ENCODE data around the gene GFOD1.
"Not testable (repeated sequence)": the region's sequence is repeated elsewhere in the genome, so short reads cannot be mapped to it uniquely, and the experiment has no call there.

GFOD1 gene

DNA sequence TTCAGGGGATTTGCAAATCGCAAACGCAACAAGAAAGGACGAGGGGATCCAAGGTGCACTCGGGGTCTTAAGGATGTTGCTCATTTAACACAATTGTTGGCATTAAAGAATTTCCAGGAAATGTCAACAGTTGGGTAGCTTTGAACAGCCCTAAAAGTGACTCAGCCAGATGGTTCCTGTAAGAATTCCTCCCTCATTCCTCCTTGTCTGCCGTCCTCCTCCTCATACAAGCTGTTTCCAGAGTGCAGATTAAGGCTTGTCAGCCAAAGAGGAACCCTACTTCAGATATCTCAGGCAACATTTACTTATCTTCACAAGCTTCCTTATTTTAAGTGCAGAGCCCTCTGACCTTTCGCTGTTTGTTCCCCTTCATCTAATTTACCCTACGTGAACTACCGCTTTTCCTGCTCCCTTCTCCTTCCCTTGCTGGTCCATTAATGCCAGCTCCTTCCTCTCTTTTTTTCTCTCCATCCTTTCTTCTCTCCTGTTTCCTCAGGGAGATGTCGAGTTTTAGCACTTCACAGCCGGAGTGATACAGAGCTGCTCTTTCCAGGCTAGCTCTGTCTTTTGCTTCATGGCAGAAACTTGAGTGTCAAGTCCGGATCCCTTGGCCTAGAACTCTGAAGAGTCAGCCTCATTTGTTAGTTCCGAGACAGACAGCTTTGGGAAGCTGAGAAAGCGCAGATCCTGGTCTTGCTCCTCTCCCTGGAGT is 132.9 kb downstream of the GFOD1 start:
- peak; percentile 84 for DNase-seq (ENCODE audit: low read depth)

- DNase-seq (ENCODE audit: low read depth), result no peak
Measured at GRCh38 chr6:13352165-13352564, 135.2 kb downstream of the GFOD1 start.

DNA sequence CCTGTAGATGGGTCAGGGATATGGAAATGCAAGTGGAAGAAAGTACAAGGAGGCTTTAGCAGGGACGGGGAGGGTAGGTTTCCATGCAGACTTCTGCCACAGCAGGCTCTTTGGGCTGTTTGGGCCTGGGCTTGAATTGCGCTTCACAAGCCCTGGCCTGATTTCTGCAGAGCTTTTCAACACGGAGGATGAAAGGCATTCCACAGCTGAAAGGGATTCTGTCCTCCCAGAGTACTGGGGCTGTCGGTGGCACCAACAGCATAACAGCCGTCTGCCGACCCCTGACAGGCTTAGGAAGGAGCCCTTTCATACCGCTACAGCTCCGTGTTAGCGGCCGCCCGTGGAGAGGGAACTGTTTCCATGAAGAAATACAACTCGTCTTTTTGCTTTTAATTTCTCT is 136.1 kb downstream of the GFOD1 start:
- no peak for DNase-seq (ENCODE audit: low read depth)

DNA sequence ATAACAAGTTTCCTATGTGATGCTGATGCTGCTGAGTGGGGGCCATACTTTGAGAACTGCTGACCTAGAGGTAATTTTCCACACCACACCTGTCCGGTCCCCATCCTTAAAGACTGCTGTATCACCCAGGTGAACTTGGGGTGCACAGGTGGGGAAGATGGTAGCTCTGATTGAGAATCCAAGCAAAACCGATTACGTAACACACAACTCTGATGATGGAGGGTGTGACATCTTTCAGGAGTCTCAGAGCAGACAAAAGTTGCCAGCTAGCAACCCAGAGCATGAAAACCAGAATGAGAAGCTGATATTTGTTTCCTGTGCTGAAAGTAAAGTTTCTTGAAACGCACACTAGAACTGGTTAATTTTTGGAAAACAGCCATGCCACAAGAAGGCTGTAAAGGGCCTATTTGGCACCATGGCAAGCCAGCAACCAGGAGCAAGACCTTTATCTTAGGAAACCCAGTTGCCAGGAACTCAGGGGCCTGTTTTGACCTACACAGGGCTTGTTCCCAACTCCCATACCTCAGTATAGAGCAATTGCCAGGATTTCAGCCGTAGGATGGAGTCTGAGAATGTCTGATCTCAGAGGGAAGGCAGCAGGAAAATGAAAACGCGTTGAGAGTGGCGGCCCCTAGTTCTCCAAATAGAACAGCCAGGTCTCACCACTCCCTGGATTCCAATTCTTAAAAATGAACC is 137.4 kb downstream of the GFOD1 start:
- no peak for DNase-seq (ENCODE audit: low read depth)

- DNase-seq (ENCODE audit: low read depth), result no peak
Measured at GRCh38 chr6:13348334-13349113, 138.9 kb downstream of the GFOD1 start.

DNA sequence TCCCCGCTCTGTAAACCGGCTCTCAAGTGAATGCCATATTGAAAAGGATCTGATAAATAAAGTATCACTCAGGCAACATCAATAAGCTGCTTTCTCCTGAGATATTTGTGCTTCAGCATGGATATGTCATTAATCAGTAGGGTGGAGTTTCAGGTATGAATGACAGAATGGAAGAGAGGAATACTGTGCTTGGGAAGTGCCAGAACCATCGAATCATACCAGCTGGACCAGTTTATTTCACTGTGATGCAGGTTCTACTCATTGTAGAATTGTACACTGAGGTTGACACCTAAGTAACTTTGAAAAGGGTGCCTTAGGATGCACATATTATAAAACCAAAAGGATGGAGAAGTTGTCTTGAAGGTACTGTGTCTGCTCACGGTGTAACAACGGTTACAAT is 141.2 kb downstream of the GFOD1 start:
- no peak for DNase-seq (ENCODE audit: low read depth)

- DNase-seq (ENCODE audit: low read depth), result no peak
Measured at GRCh38 chr6:13342414-13343019, 144.9 kb downstream of the GFOD1 start.

GRCh38 chr6:13339863-13340630 is 147.4 kb downstream of the GFOD1 start:
- no peak for DNase-seq (ENCODE audit: low read depth)

DNA sequence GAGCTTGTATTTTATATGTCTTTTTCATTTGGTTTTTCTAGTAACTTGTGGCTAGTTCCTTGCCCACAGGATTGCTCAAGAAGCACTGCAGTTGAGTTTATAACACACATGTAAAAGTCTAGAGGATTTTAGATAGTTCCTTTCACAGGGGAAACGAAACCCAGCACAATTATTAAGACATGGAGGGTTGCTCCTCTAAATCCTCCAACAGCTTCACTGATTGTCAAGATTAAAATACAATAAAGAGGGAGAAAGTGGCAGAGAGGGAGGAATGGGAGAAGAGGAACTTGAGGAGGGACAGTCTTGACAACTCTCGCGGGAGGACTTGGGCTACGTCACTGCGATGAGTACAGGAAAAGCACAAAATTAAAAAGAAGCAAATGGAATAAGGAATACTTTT is 149.4 kb downstream of the GFOD1 start:
- DNase-seq (ENCODE audit: low read depth), result no peak

DNA sequence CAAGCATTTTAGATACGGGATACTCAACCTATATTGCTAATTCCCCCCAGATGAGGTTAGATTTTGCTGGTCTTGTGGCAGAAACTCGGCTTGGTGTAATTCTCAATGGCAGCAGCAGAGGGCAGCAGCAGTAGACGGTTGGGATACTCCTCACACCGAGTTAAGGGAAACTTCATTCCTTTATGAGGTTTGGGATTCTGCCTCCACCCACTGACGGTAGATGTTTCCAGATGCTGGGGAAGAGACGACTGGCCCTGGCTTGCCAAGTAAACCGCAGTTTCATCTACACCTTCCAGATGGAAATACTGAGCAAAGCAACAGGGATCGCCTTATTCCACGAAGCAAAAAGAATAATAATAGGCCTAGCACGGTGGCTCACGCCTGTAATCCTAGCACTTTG is 150.8 kb downstream of the GFOD1 start:
- DNase-seq (ENCODE audit: low read depth), result peak; percentile 78

- DNase-seq (ENCODE audit: low read depth), result peak; percentile 6
Measured at GRCh38 chr6:13334953-13335352, 152.4 kb downstream of the GFOD1 start.

- no peak for DNase-seq (ENCODE audit: low read depth)
Measured at GRCh38 chr6:13332349-13332706, 155.1 kb downstream of the GFOD1 start.

GRCh38 chr6:13331516-13332348 is 155.7 kb downstream of the GFOD1 start:
- DNase-seq (ENCODE audit: low read depth), result peak; percentile 64

DNA sequence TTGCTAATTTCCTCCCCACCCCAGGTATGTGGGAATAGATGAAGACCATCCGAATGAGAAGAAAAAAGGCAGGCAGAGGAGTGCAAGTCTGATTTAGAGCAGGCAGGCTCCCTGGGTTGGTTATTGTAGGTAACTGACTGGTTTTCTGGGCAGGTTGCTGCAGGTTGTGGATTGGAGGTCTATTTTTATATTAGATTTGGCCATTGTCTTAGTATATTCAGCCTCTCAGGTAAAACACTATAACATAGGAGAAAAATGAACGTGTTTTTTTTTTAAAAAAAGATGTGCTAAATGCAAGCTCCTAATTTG is 158.6 kb downstream of the GFOD1 start:
- DNase-seq (ENCODE audit: low read depth), result no peak

DNA sequence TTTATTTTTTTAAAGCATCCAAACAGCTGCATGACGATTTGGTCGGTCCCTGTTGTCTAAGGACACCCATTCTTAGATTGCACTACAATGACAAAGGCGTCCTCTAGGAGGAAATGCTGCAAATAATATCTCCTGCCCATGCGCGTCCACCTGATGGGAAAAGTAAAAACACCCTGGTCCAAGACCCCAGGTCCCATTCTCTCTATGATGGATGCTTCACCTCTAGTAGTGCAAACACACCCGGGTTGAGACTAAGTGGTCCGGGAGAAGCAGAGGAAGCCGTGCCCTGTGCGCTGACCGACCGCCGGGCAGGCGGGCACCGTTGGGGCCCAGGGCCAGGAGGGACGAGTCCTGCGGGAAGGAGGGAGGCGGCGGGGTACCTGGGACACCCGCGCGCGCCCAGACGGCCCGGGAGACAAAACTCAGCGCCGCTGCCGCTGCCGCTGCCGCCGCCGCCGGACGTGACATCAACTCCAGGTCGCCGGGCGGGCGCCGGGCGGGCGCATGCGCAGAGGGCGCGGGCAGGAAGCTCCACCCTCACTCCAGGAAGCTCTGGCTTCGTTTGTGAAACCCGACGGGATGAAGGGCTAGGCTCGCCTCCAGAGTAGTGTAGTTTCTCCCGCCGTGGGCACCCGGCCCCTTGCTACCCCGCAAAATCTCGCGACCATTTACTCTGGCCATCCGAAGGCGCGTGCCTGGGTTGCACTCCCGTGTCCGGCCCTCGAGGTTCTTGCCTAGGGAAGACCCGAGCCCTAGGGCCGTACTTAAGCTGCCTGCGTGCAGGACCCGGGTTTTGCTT is 159.1 kb downstream of the GFOD1 start, which contains the start of gene TBC1D7:
Gene TBC1D7 (minus strand): TSS at position 462 of the 799 bp plus-strand sequence. CDS start 1,639 bp downstream, outside the sequence.
- peak; percentile 92 for DNase-seq (ENCODE audit: low read depth)

DNA sequence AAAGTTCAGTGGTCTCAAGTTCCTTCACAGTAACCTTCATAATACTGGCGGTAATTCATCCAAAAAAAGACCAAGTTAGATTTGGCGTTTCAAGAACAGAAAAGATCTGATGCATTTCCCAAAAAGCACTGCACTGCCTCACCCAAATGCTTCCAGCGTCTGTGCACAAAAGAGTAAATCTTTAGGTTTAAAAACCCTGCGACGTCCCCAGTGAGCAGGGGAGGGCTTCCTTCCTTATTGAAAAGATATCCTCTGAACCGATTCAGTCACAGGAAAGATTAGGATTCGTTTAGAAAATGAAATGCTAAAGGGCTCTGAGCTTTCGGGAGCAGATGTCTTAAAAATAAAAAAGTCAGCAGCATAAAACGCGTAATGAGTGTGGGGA is 159.7 kb downstream of the GFOD1 start:
- DNase-seq (ENCODE audit: low read depth), result peak; percentile 34

DNA sequence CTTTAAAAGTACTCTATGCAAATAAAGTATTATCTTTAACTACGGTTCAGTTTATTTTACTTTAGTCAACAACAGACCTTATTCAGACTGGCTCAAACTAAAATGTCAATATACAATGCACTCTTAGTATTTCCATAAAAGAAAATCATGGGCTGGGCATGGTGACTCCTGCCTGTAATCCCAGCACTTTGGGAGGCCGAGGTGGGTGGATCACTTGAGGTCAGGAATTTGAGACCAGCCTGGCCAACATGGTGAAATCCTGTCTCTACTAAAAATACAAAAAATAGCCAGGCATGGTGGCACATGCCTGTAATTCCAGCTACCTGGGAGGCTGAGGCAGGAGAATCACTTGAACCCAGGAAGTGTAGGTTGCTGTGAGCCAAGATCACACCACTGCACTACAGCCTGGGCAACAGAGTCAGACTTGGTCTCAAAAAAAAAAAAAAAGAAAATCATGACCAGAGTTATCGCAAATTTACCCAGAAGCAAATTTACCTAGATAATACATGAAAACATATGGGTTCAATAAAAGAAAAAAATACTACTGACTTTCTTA is 161.3 kb downstream of the GFOD1 start:
- not testable (repeated sequence) for DNase-seq (ENCODE audit: low read depth)

DNA sequence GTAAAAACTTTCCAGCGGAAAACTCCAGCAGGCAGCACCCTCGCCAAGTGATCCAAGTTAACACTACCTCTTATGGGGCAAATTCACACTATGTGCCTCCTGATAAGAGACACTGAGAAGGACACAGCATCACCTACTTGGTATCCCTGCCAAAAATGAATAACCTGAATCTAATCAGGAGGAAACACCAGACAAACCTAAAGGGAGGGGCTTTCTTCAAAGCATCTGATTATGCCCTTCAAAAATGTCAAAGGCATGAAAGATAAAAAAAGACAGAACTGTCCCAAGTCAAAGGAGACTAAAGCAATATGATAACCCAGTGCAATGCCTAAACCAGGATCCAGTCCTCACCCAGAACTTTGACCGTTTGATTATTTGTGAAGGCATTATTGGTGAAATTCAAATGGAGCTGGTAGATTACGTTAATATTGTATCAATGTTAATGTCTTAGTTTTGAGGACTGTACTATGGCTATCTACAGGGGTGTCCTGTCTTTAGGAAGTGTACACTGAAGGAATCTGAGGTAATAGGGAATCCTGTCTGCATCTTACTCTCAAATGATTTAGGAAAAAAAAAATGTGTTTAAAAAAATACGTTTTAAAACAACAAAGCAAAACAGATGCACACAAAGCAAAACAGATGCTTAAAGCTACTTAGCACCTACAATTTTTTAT is 167.4 kb downstream of the GFOD1 start:
- DNase-seq (ENCODE audit: low read depth), result no peak

GRCh38 chr6:13318821-13319220 is 168.6 kb downstream of the GFOD1 start:
- no peak for DNase-seq (ENCODE audit: low read depth)

Measured in ELR (cell line).